H9 (cell line): Measurements from ENCODE around the gene EPHB2. TPM values are rescaled to one million over a fixed set of nuclear protein-coding genes. Genes with fewer than 3 reads are reported as not detected.

Experiments
- DNase-seq: peaks from one replicate; pipeline ENCODE4 v3.0.0-alpha.2; 2017
- H2AFZ ChIP-seq: one replicate; pipeline ENCODE4 v1.6.1; 2013; ENCODE audit warnings: mild to moderate bottlenecking, low read length, control low read depth, moderate library complexity
- H2AK5ac ChIP-seq: 2 replicates; pipeline ENCODE4 v1.6.1; 2013; ENCODE audit warnings: low read length, control low read depth, mixed read lengths; ENCODE audit not compliant: insufficient read length
- H2BK120ac ChIP-seq: one replicate; pipeline ENCODE4 v1.6.1; 2013; ENCODE audit warnings: low read depth, mild to moderate bottlenecking, low read length, control low read depth, inconsistent platforms; ENCODE audit not compliant: poor library complexity, severe bottlenecking
- H2BK12ac ChIP-seq: 2 replicates; pipeline ENCODE4 v1.6.1; 2013; ENCODE audit warnings: low read length, control low read depth, mixed read lengths, low read depth; ENCODE audit not compliant: insufficient read length
- H2BK15ac ChIP-seq: 2 replicates; pipeline ENCODE4 v1.6.1; 2013; ENCODE audit warnings: low read depth, low read length, control low read depth
- H2BK20ac ChIP-seq: one replicate; pipeline ENCODE4 v1.6.1; 2013; ENCODE audit warnings: low read depth, mild to moderate bottlenecking, low read length, control low read depth, inconsistent platforms; ENCODE audit not compliant: poor library complexity, severe bottlenecking
- H2BK5ac ChIP-seq: 2 replicates; pipeline ENCODE4 v1.6.1; 2013; ENCODE audit warnings: low read length, control low read depth, mixed read lengths; ENCODE audit not compliant: insufficient read length
- H3K14ac ChIP-seq: 2 replicates; pipeline ENCODE4 v1.6.1; 2013; ENCODE audit warnings: low read length, control low read depth; ENCODE audit not compliant: insufficient read depth
- H3K18ac ChIP-seq: 2 replicates; pipeline ENCODE4 v1.6.1; 2013; ENCODE audit warnings: low read depth, mild to moderate bottlenecking, mixed read lengths, low read length, control low read depth; ENCODE audit not compliant: insufficient read length
- H3K23ac ChIP-seq: 2 replicates; pipeline ENCODE4 v1.6.1; 2013; ENCODE audit warnings: low read length, control low read depth, mixed read lengths, low read depth; ENCODE audit not compliant: insufficient read length
- H3K23me2 ChIP-seq: 2 replicates; pipeline ENCODE4 v1.6.1; 2013; ENCODE audit warnings: low read depth, mild to moderate bottlenecking, mixed read lengths, low read length, control low read depth; ENCODE audit not compliant: insufficient read length, poor library complexity, severe bottlenecking
- H3K27ac ChIP-seq: 2 replicates; pipeline ENCODE4 v1.5.1; 2013; ENCODE audit warnings: low read length, control low read depth, mixed read lengths, low read depth; ENCODE audit not compliant: insufficient read length
- H3K27me3 ChIP-seq: 2 replicates; pipeline ENCODE4 v1.6.1; 2013; ENCODE audit warnings: low read length, control low read depth, inconsistent platforms; ENCODE audit not compliant: insufficient read depth
- H3K4ac ChIP-seq: 2 replicates; pipeline ENCODE4 v1.6.1; 2013; ENCODE audit warnings: low read depth, mild to moderate bottlenecking, control low read depth, inconsistent platforms, low read length, moderate library complexity
- H3K4me1 ChIP-seq: 2 replicates; pipeline ENCODE4 v1.6.1; 2013; ENCODE audit warnings: low read length, control low read depth, inconsistent platforms; ENCODE audit not compliant: insufficient read depth
- H3K4me2 ChIP-seq: 2 replicates; pipeline ENCODE4 v1.6.1; 2013; ENCODE audit warnings: low read length, control low read depth, mixed read lengths; ENCODE audit not compliant: insufficient read length, insufficient read depth
- H3K56ac ChIP-seq: 2 replicates; pipeline ENCODE4 v1.6.1; 2013; ENCODE audit warnings: low read depth, mild to moderate bottlenecking, mixed read lengths, low read length, control low read depth; ENCODE audit not compliant: insufficient read length
- H3K79me1 ChIP-seq: 2 replicates; pipeline ENCODE4 v1.6.1; 2013; ENCODE audit warnings: low read depth, mild to moderate bottlenecking, moderate library complexity, low read length, control low read depth, inconsistent platforms; ENCODE audit not compliant: insufficient read depth, poor library complexity, severe bottlenecking
- H3K79me2 ChIP-seq: 2 replicates; pipeline ENCODE4 v1.6.1; 2013; ENCODE audit warnings: low read length, control low read depth, inconsistent platforms; ENCODE audit not compliant: insufficient read depth
- H3K9ac ChIP-seq: 2 replicates; pipeline ENCODE4 v1.6.1; 2013; ENCODE audit warnings: low read length, control low read depth, mixed read lengths; ENCODE audit not compliant: insufficient read length; ENCODE audit errors: extremely low read depth
- H3K9me3 ChIP-seq: one replicate; pipeline ENCODE4 v1.6.1; 2013; ENCODE audit warnings: low read depth, low read length, inconsistent platforms; ENCODE audit not compliant: control insufficient read depth
- H3T11ph ChIP-seq: one replicate; pipeline ENCODE4 v1.6.1; 2013; ENCODE audit warnings: mild to moderate bottlenecking, low read length, control low read depth, inconsistent platforms
- H4K20me1 ChIP-seq: one replicate; pipeline ENCODE4 v1.6.1; 2013; ENCODE audit not compliant: control insufficient read depth, insufficient read length, insufficient read depth
- H4K5ac ChIP-seq: 2 replicates; pipeline ENCODE4 v1.6.1; 2013; ENCODE audit warnings: low read depth, mild to moderate bottlenecking, mixed read lengths, low read length, control low read depth; ENCODE audit not compliant: insufficient read length
- H4K8ac ChIP-seq: replicated peaks from 2 replicates; pipeline ENCODE4 v1.6.1; 2013; ENCODE audit warnings: low read length, control low read depth, mixed read lengths, low read depth; ENCODE audit not compliant: insufficient read length
- H4K91ac ChIP-seq: 2 replicates; pipeline ENCODE4 v1.6.1; 2013; ENCODE audit warnings: low read depth, mild to moderate bottlenecking, moderate library complexity, mixed read lengths, low read length, control low read depth; ENCODE audit not compliant: insufficient read length
- H3K27ac Mint-ChIP-seq, 3 experiments: 2 replicates in 2 of 3; 3 replicates in 1 of 3; pipeline ENCODE4 v1.8.0; 2020 to 2021; ENCODE audit warnings: mixed read lengths in 3 of 3, mild to moderate bottlenecking in 1 of 3, moderate library complexity in 1 of 3
- H3K27me3 Mint-ChIP-seq: 2 replicates; pipeline ENCODE4 v1.8.0; 2021; ENCODE audit warnings: low read depth, mild to moderate bottlenecking, moderate library complexity, mixed read lengths
- H3K36me3 Mint-ChIP-seq, 3 experiments: 2 replicates in 2 of 3; 3 replicates in 1 of 3; pipeline ENCODE4 v1.8.0; 2020 to 2021; ENCODE audit warnings: low read depth in 3 of 3, mixed read lengths in 3 of 3; ENCODE audit not compliant: insufficient read depth in 1 of 3
- H3K4me1 Mint-ChIP-seq, 2 experiments: 2 replicates each; pipeline ENCODE4 v1.8.0; 2020; ENCODE audit warnings: mixed read lengths in 2 of 2
- H3K4me3 Mint-ChIP-seq, 2 experiments: 2 replicates in 1 of 2; 3 replicates in 1 of 2; pipeline ENCODE4 v1.8.0; 2020 to 2021; ENCODE audit warnings: mild to moderate bottlenecking in 2 of 2, mixed read lengths in 2 of 2, moderate library complexity in 1 of 2
- H3K9me3 Mint-ChIP-seq, 2 experiments: 2 replicates in 1 of 2; 3 replicates in 1 of 2; pipeline ENCODE4 v1.8.0; 2020; ENCODE audit warnings: mild to moderate bottlenecking in 2 of 2, mixed read lengths in 2 of 2, moderate library complexity in 1 of 2
- WGBS: extraction: QIAGEN DNeasy Blood & Tissue Kit; methylation state at CpG from one replicate; pipeline ENCODE4 v1.1.7; 2013; ENCODE audit warnings: missing lambda C conversion rate, low lambda C conversion rate, mixed read lengths; ENCODE audit not compliant: insufficient read length; ENCODE audit errors: extremely low coverage; 5-methylcytosine and 5-hydroxymethylcytosine counted together
- total RNA-seq: library from RNA; stranded (reverse); gene quantifications from 2 replicates; pipeline ENCODE4 v1.2.1, GENCODE V29; 2021
- TF ChIP-seq, protein P1 (sequence below): fragments of 200-600 bp; sonication (generic); conservative IDR thresholded peaks from 3 replicates; pipeline ENCODE4 v1.8.0; 2021; ENCODE audit warnings: antibody characterized with exemption, mild to moderate bottlenecking

The EPHB2 gene
- total RNA-seq, 1 experiment from 2014 or later = 9.5 TPM

DNA sequence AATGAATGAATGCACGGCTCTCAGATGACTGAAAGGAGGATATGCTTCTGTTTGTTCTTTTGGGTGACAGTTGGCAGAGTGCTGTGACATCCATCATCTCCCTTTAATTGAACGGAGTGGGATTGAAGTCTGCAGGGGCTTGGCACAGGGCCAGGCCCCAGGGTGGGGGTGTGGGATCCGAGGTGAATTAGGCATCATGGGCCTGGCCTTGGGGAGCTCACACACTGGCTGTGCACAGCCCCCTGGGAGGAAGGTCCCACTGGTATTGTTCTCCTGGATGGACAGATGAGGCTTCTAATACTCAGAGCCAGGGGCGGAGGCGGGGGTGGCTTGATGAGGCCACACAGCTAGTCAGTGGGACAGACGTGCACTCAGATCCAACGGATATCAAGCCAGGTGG lies 19.3 kb downstream of the EPHB2 start:
- Histone ChIP-seq H2BK15ac (no peak overlapping the region), H3K9me3 (no peaks in the 10 kb centered on the region), H3T11ph (no peak overlapping the region), H3K4me1 (no peaks in the 10 kb centered on the region; the same call in 1 of the 2 replicates), H4K5ac (no peak overlapping the region), H3K79me1 (no peaks in the 10 kb centered on the region), H3K27ac (no peak overlapping the region), H4K8ac (no peak overlapping the region), H3K56ac (no peak overlapping the region), H3K23ac (no peak overlapping the region), H3K4me2 (no peak overlapping the region), H2BK20ac (no peak overlapping the region), H3K18ac (no peak overlapping the region), H2BK5ac (no peak overlapping the region), H3K79me2 (no peaks in the 10 kb centered on the region), H4K91ac (no peak overlapping the region), H3K14ac (no peak overlapping the region), H2AFZ (no peak overlapping the region), H4K20me1 (no peaks in the 10 kb centered on the region), H3K27me3 (no peaks in the 10 kb centered on the region), H3K9ac (no peak overlapping the region), H2BK12ac (no peak overlapping the region), H3K4ac (no peak overlapping the region), H2AK5ac (no peak overlapping the region), H2BK120ac (no peak overlapping the region), H3K23me2 (no peaks in the 10 kb centered on the region)
- H3K36me3 Mint-ChIP-seq = no peaks in the 10 kb centered on the region; a peak in 1 of 7 replicates
- no CpG with 5 or more reads among the region's 7 CpGs for WGBS
- TF ChIP-seq, protein P1, sequence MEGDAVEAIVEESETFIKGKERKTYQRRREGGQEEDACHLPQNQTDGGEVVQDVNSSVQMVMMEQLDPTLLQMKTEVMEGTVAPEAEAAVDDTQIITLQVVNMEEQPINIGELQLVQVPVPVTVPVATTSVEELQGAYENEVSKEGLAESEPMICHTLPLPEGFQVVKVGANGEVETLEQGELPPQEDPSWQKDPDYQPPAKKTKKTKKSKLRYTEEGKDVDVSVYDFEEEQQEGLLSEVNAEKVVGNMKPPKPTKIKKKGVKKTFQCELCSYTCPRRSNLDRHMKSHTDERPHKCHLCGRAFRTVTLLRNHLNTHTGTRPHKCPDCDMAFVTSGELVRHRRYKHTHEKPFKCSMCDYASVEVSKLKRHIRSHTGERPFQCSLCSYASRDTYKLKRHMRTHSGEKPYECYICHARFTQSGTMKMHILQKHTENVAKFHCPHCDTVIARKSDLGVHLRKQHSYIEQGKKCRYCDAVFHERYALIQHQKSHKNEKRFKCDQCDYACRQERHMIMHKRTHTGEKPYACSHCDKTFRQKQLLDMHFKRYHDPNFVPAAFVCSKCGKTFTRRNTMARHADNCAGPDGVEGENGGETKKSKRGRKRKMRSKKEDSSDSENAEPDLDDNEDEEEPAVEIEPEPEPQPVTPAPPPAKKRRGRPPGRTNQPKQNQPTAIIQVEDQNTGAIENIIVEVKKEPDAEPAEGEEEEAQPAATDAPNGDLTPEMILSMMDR = no peak
- no peak for DNase-seq
- H3K4me1 Mint-ChIP-seq = peaks cover 11 to 18% of the 10 kb centered on the region in 2 experiments
- H3K9me3 Mint-ChIP-seq = no peaks in the 10 kb centered on the region
- H3K27ac Mint-ChIP-seq = no peak overlapping the region
- H3K4me3 Mint-ChIP-seq = no peak overlapping the region
- no peaks in the 10 kb centered on the region; the same call in none of the 2 replicates for H3K27me3 Mint-ChIP-seq
